Stimulated activated naive B cell treated with anti-CD40 and anti-IgM and Interleukin-4, amounts not matched to agents 10 μg/mL and 1 μg/mL and 100 μg/mL, for 72 hours (primary cell): Measurements from ENCODE around the gene WNT9B.

Source experiments
- ATAC-seq, 2 donors: fragments of 150-1000 bp; cut with Tn5 transposase; replicated peaks; 2 replicates each; pipeline ENCODE4 v1.10.0; 2021; ENCODE audit warnings: moderate library complexity in 1 of 2
- DNase-seq: peaks from one replicate; pipeline ENCODE4 v3.0.0; 2021
- H3K27ac Mint-ChIP-seq: one replicate; pipeline ENCODE4 v1.8.0; 2022; ENCODE audit warnings: mild to moderate bottlenecking, mixed read lengths
- H3K27me3 Mint-ChIP-seq, 2 donors: one replicate each; pipeline ENCODE4 v1.8.0; 2022; ENCODE audit warnings: mixed read lengths in 2 of 2
- H3K36me3 Mint-ChIP-seq, 2 donors: one replicate each; pipeline ENCODE4 v1.8.0; 2022; ENCODE audit warnings: mixed read lengths in 2 of 2, mild to moderate bottlenecking in 1 of 2
- H3K4me1 Mint-ChIP-seq, 2 donors: one replicate each; pipeline ENCODE4 v1.8.0; 2022; ENCODE audit warnings: mixed read lengths in 2 of 2, mild to moderate bottlenecking in 1 of 2
- H3K4me3 Mint-ChIP-seq, 2 donors: one replicate each; pipeline ENCODE4 v1.8.0; 2022; ENCODE audit warnings: mild to moderate bottlenecking in 2 of 2, mixed read lengths in 2 of 2, moderate library complexity in 1 of 2
- H3K9me3 Mint-ChIP-seq, 2 donors: one replicate each; pipeline ENCODE4 v1.8.0; 2022; ENCODE audit warnings: mixed read lengths in 2 of 2, mild to moderate bottlenecking in 1 of 2

The WNT9B gene

DNA sequence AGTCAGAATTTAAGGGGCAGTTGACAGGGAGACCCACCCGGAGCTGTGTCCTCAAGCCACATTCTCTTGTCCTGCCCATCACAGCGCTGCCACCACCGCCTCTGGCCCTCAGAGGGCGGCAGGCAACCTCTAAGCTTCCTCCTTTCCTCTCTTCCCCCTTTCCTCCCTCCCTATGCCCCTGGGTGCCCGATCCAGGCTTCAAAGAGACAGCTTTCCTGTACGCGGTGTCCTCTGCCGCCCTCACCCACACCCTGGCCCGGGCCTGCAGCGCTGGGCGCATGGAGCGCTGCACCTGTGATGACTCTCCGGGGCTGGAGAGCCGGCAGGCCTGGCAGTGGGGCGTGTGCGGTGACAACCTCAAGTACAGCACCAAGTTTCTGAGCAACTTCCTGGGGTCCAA is 23.5 kb downstream of the WNT9B start:
- Mint-ChIP-seq H3K4me3 (no peak overlapping the region), H3K27me3 (no peaks in the 10 kb centered on the region)
- no peak for DNase-seq

DNA sequence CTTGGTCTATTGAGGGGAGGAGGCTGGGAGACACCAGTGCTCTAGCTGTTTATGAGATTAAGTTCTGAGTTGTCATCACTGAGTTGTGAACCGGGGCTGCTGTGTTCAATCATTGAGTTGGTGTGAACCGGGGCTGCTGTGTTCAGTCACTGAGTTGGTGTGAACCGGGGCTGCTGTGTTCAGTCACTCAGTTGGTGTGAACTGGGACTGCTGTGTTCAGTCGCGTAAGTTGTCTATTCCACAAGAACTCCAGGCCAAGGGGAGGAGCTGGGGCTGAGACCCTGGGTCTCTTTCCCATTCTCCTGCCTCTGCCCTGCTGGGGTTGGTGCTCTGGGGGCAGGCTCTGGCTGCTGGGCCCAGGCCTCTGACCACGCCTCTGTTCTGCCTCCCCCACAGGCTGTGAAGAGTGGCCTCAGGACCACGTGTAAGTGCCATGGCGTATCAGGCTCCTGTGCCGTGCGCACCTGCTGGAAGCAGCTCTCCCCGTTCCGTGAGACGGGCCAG is 24.5 kb downstream of the WNT9B start:
- Mint-ChIP-seq H3K4me1 (peaks cover 0 to 4% of the 10 kb centered on the region in 2 donors), H3K9me3 (no peaks in the 10 kb centered on the region), H3K27me3 (no peaks in the 10 kb centered on the region), H3K4me3 (no peak overlapping the region), H3K36me3 (no peaks in the 10 kb centered on the region), H3K27ac (no peak overlapping the region)
- no peak for ATAC-seq
- DNase-seq: no peak

More for the DNA sequence above, 23.5 kb downstream of the WNT9B start:
- H3K27ac Mint-ChIP-seq: no peak overlapping the region
- H3K4me1 Mint-ChIP-seq: peaks cover 0 to 4% of the 10 kb centered on the region in 2 donors
- no peaks in the 10 kb centered on the region for H3K36me3 Mint-ChIP-seq
- no peaks in the 10 kb centered on the region for H3K9me3 Mint-ChIP-seq
- no peak for ATAC-seq

GRCh38 chr17:46876353-46876887 is 25.0 kb downstream of the WNT9B start:
- Mint-ChIP-seq H3K4me1 (peaks cover 0 to 4% of the 10 kb centered on the region in 2 donors), H3K27ac (no peak overlapping the region), H3K4me3 (no peak overlapping the region), H3K36me3 (no peaks in the 10 kb centered on the region), H3K9me3 (no peaks in the 10 kb centered on the region), H3K27me3 (no peaks in the 10 kb centered on the region)
- DNase-seq: no peak
- peak; percentile 41 for ATAC-seq

DNA sequence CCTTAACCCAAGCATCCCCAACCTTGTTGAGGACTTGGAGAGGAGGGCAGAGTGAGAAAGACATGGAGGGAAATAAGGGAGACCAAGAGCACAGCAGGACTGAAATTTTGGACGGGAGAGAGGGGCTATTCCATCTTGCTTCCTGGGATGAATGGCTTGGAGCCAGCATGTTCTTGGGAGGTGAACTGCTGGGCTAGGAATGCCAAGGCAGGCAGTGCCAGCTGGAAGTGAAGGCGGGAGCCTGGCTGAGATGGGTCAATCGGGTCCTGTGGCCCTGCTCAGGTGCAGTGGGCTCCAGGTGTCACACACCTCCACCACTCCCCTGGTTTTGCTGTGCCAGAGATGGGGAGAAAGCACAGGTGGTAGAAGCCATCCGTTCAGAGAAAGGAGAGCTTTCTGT is 25.5 kb downstream of the WNT9B start:
- ATAC-seq (no peak), DNase-seq (no peak)
- no peak overlapping the region for H3K4me3 Mint-ChIP-seq
- H3K9me3 Mint-ChIP-seq: no peaks in the 10 kb centered on the region
- H3K27ac Mint-ChIP-seq: no peak overlapping the region
- no peaks in the 10 kb centered on the region for H3K27me3 Mint-ChIP-seq
- H3K36me3 Mint-ChIP-seq: no peaks in the 10 kb centered on the region
- peaks cover 0 to 4% of the 10 kb centered on the region in 2 donors for H3K4me1 Mint-ChIP-seq

GRCh38 chr17:46877466-46877865 is 26.1 kb downstream of the WNT9B start:
- Mint-ChIP-seq H3K4me1 (peaks cover 0 to 4% of the 10 kb centered on the region in 2 donors), H3K27me3 (no peaks in the 10 kb centered on the region), H3K36me3 (no peaks in the 10 kb centered on the region), H3K27ac (no peak overlapping the region), H3K9me3 (no peaks in the 10 kb centered on the region), H3K4me3 (no peak overlapping the region)
- ATAC-seq: no peak
- DNase-seq: no peak

DNA sequence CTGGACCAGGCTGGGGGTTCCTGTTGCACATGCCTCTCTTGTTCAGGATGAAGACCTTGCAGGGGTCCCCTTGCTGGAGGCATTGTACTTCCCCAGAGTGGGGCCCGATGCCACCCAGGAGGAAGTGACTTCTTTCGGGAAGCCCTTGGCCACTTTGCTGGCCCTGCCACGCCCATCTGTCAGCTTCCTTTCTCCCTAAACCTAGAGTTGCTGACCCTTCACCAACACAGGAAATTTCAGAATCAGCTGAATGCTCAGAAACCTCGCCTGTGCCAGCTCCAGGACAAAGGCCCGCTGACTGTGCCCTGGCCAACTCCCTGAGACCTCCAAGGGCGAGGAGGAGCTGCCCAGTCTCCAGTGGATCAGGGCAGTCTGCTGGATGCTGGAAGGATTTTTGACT is 26.7 kb downstream of the WNT9B start:
- H3K27me3 Mint-ChIP-seq: no peaks in the 10 kb centered on the region
- DNase-seq (no peak), ATAC-seq (no peak)
- H3K27ac Mint-ChIP-seq: no peak overlapping the region
- H3K4me3 Mint-ChIP-seq: no peak overlapping the region
- H3K4me1 Mint-ChIP-seq: peaks cover 0 to 4% of the 10 kb centered on the region in 2 donors
- no peaks in the 10 kb centered on the region for H3K9me3 Mint-ChIP-seq
- no peaks in the 10 kb centered on the region for H3K36me3 Mint-ChIP-seq

GRCh38 chr17:46879101-46879500 is 27.7 kb downstream of the WNT9B start:
- peaks cover 4% of the 10 kb centered on the region in 2 donors for H3K27me3 Mint-ChIP-seq
- ATAC-seq (no peak), DNase-seq (no peak)
- H3K4me3 Mint-ChIP-seq: no peak overlapping the region
- H3K9me3 Mint-ChIP-seq: no peaks in the 10 kb centered on the region
- no peak overlapping the region for H3K27ac Mint-ChIP-seq
- H3K36me3 Mint-ChIP-seq: no peaks in the 10 kb centered on the region
- H3K4me1 Mint-ChIP-seq: peaks cover 0 to 2% of the 10 kb centered on the region in 2 donors

GRCh38 chr17:46881015-46881414 is 29.6 kb downstream of the WNT9B start:
- Mint-ChIP-seq H3K27me3 (peaks cover 14 to 20% of the 10 kb centered on the region in 2 donors), H3K36me3 (no peaks in the 10 kb centered on the region), H3K4me3 (no peak overlapping the region), H3K4me1 (peaks cover 0 to 2% of the 10 kb centered on the region in 2 donors), H3K27ac (no peak overlapping the region), H3K9me3 (no peaks in the 10 kb centered on the region)
- DNase-seq: no peak
- ATAC-seq: no peak

GRCh38 chr17:46882666-46883065 is 31.3 kb downstream of the WNT9B start:
- Mint-ChIP-seq H3K36me3 (no peaks in the 10 kb centered on the region), H3K27me3 (peaks cover 16 to 24% of the 10 kb centered on the region in 2 donors), H3K27ac (no peak overlapping the region), H3K4me1 (peaks cover 0 to 2% of the 10 kb centered on the region in 2 donors), H3K9me3 (no peaks in the 10 kb centered on the region), H3K4me3 (no peak overlapping the region)
- ATAC-seq: no peak
- DNase-seq: no peak

DNA sequence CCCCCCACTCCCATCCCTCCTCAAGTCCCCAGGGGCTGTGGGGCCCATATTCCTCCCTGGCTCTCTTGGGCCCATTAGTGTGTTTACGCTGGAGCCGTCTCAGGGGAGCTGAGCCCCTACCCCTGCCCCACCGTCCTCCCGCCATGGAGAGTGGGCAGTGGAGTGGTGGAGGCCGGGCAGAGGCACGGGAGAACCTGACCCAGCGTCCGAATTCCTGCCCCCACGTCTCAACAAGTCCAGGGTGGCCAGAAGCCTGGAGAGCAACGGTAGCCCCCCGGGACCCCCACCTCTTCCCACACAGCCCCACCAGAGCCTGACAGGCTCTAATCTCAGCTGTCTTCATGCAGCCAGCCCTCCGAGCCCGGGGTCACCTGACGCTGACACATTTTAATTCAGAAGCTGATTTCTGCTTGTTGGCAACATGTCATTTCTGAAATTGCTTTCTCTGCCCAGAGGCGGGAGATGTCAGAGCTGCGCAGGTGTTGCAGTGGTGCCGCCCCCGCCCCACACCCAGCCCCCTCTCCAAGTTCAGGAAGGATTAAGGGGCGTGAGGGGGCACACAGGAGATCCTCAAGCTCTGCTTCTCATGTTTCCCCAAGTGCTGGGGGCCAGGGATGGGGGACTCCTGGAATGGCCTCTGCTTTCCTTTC is 32.6 kb downstream of the WNT9B start:
- DNase-seq: no peak
- peaks cover 16 to 30% of the 10 kb centered on the region in 2 donors for H3K27me3 Mint-ChIP-seq
- no peak overlapping the region for H3K27ac Mint-ChIP-seq
- no peaks in the 10 kb centered on the region for H3K4me1 Mint-ChIP-seq
- H3K36me3 Mint-ChIP-seq: no peaks in the 10 kb centered on the region
- H3K4me3 Mint-ChIP-seq: no peak overlapping the region
- no peaks in the 10 kb centered on the region for H3K9me3 Mint-ChIP-seq
- ATAC-seq: no peak

GRCh38 chr17:46884552-46884951 is 33.2 kb downstream of the WNT9B start:
- H3K27me3 Mint-ChIP-seq: peaks cover 16 to 30% of the 10 kb centered on the region in 2 donors
- H3K36me3 Mint-ChIP-seq: no peaks in the 10 kb centered on the region
- ATAC-seq (no peak), DNase-seq (no peak)
- H3K9me3 Mint-ChIP-seq: no peaks in the 10 kb centered on the region
- H3K4me3 Mint-ChIP-seq: no peak overlapping the region
- H3K27ac Mint-ChIP-seq: no peak overlapping the region
- no peaks in the 10 kb centered on the region for H3K4me1 Mint-ChIP-seq

DNA sequence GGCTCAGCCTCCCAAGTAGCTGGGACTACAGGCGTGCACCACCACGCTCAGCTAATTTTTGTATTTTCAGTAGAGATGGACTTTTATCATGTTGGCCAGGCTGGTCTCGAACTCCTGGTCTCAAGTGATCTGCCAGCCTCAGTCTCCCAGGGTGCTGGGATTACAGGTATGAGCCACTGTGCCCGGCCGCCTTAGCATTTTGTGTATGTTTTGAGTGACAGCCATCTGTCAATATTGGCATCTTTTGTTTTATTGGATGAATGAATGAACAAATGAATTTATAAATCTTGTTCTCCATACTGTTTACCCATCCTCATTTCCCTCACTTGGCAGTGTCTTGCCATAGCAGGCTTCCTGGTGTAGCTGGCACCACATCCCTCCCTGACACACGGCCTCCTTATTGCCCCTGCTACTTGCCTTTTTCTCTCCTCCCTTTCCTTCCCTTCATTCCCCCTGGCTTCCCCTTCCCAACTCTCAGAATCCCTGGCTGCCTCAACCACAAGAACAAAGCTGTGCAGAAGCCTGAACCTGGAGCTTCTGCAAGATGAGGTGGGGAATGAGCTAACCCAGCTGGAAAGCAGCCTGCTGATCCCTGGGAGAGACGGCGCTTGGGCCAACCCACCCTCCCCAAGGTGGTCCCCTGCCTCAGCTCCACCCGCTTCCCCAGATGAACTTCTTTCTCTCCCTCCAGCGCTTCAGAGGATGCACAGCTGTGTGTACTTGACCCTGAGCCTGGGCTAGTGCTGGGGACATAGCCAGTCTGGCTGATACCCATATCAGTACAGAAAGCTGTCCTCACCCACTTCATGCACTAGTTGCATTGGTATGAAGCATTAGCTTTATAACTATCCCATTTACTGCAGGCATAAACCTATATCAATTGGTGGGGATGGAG is 34.3 kb downstream of the WNT9B start:
- Mint-ChIP-seq H3K27ac (no peak overlapping the region), H3K36me3 (no peaks in the 10 kb centered on the region), H3K4me3 (no peak overlapping the region), H3K4me1 (no peaks in the 10 kb centered on the region), H3K27me3 (peaks cover 25 to 38% of the 10 kb centered on the region in 2 donors), H3K9me3 (no peaks in the 10 kb centered on the region)
- DNase-seq (no peak), ATAC-seq (no peak)

- Mint-ChIP-seq H3K27ac (no peak overlapping the region), H3K27me3 (peaks cover 31 to 40% of the 10 kb centered on the region in 2 donors), H3K4me3 (no peak overlapping the region), H3K4me1 (no peaks in the 10 kb centered on the region), H3K9me3 (no peaks in the 10 kb centered on the region), H3K36me3 (no peaks in the 10 kb centered on the region)
- DNase-seq: no peak
- ATAC-seq: no peak
Observed at GRCh38 chr17:46886310-46886663, 34.9 kb downstream of the WNT9B start.

- Mint-ChIP-seq H3K36me3 (no peaks in the 10 kb centered on the region), H3K4me3 (no peak overlapping the region)
Observed at GRCh38 chr17:46887717-46888116, 36.3 kb downstream of the WNT9B start.

More at GRCh38 chr17:46887717-46888116, 36.3 kb downstream of the WNT9B start:
- DNase-seq (no peak), ATAC-seq (no peak)
- H3K9me3 Mint-ChIP-seq: no peaks in the 10 kb centered on the region
- H3K4me1 Mint-ChIP-seq: no peaks in the 10 kb centered on the region
- no peak overlapping the region for H3K27ac Mint-ChIP-seq
- H3K27me3 Mint-ChIP-seq: peaks cover 43 to 46% of the 10 kb centered on the region in 2 donors
